Liver (tissue), 9 donors: ENCODE results near the gene SH3PXD2A. TPM values are rescaled to one million over a fixed set of nuclear protein-coding genes. Genes with fewer than 3 reads are reported as not detected.

Experiments used
- DNase-seq: peaks from one replicate; pipeline ENCODE4 v3.0.0-alpha.2; 2017; ENCODE audit warnings: low spot score
- H3K27ac ChIP-seq, 2 donors: one replicate each; pipeline ENCODE4 v1.7.0; 2013; ENCODE audit warnings: inconsistent platforms in 2 of 2, low read length in 2 of 2, control low read depth in 1 of 2, low read depth in 1 of 2, mild to moderate bottlenecking in 1 of 2
- H3K27me3 ChIP-seq, 4 donors: one replicate each; pipeline versions ENCODE4 v1.6.1 to v1.7.0; 2013; ENCODE audit warnings: low read length in 3 of 4, inconsistent platforms in 1 of 4, mild to moderate bottlenecking in 1 of 4, moderate library complexity in 1 of 4; ENCODE audit not compliant: control insufficient read depth in 4 of 4, insufficient read depth in 4 of 4
- H3K36me3 ChIP-seq, 4 donors: one replicate each; pipeline versions ENCODE4 v1.6.1 to v1.7.0; 2013; ENCODE audit warnings: low read length in 3 of 4, mild to moderate bottlenecking in 3 of 4, low read depth in 1 of 4, moderate library complexity in 1 of 4; ENCODE audit not compliant: control insufficient read depth in 4 of 4, insufficient read depth in 3 of 4
- H3K4me1 ChIP-seq, 4 donors: one replicate each; pipeline versions ENCODE4 v1.6.1 to v1.7.0; 2013; ENCODE audit warnings: low read length in 3 of 4, mild to moderate bottlenecking in 3 of 4, moderate library complexity in 1 of 4; ENCODE audit not compliant: control insufficient read depth in 4 of 4, insufficient read depth in 4 of 4
- H3K4me3 ChIP-seq, 3 donors: one replicate each; pipeline versions ENCODE4 v1.6.1 to v1.7.0; 2013; ENCODE audit warnings: low read length in 3 of 3, control low read depth in 1 of 3, low read depth in 1 of 3, mild to moderate bottlenecking in 1 of 3
- H3K9ac ChIP-seq, 2 donors: one replicate each; pipeline ENCODE4 v1.7.0; 2013; ENCODE audit warnings: low read length in 2 of 2, mild to moderate bottlenecking in 2 of 2, moderate library complexity in 2 of 2, control low read depth in 1 of 2, low read depth in 1 of 2
- H3K9me3 ChIP-seq, 4 donors: one replicate each; pipeline versions ENCODE4 v1.6.1 to v1.7.0; 2013; ENCODE audit warnings: low read length in 3 of 4; ENCODE audit not compliant: control insufficient read depth in 4 of 4
- EGR1 ChIP-seq, 2 donors: IDR thresholded peaks; 2 replicates each; pipeline ENCODE4 v1.6.1; 2016 to 2018; ENCODE audit warnings: antibody characterized with exemption in 2 of 2, low read depth in 2 of 2
- FOXA2 ChIP-seq: IDR thresholded peaks from 2 replicates; pipeline ENCODE4 v1.6.1; 2016; ENCODE audit warnings: antibody characterized with exemption
- HNF4G ChIP-seq: IDR thresholded peaks from 2 replicates; pipeline ENCODE4 v1.6.1; 2016; ENCODE audit warnings: antibody characterized with exemption
- JUND ChIP-seq, 2 donors: IDR thresholded peaks; 2 replicates each; pipeline ENCODE4 v1.6.1; 2016; ENCODE audit warnings: antibody characterized with exemption in 2 of 2
- MAX ChIP-seq: IDR thresholded peaks from 2 replicates; pipeline ENCODE4 v1.6.1; 2016; ENCODE audit warnings: antibody characterized with exemption
- NR2F2 ChIP-seq: IDR thresholded peaks from 2 replicates; pipeline ENCODE4 v1.6.1; 2016; ENCODE audit warnings: antibody characterized with exemption
- REST ChIP-seq: IDR thresholded peaks from 2 replicates; pipeline ENCODE4 v1.6.1; 2016; ENCODE audit warnings: antibody characterized with exemption, mild to moderate bottlenecking
- RXRA ChIP-seq, 2 donors: IDR thresholded peaks; 2 replicates each; pipeline ENCODE4 v1.6.1; 2017 to 2018; ENCODE audit warnings: antibody characterized with exemption in 2 of 2, mild to moderate bottlenecking in 1 of 2
- SP1 ChIP-seq: IDR thresholded peaks from 2 replicates; pipeline ENCODE4 v1.6.1; 2018; ENCODE audit warnings: antibody characterized with exemption, mild to moderate bottlenecking
- TAF1 ChIP-seq: conservative IDR thresholded peaks from 2 replicates; pipeline ENCODE4 v1.6.1; 2016; ENCODE audit warnings: antibody characterized with exemption, mild to moderate bottlenecking
- WGBS: extraction: QIAGEN DNeasy Blood & Tissue Kit; methylation state at CpG from one replicate; pipeline ENCODE4 v1.1.7; 2013; 5-methylcytosine and 5-hydroxymethylcytosine counted together
- polyA plus RNA-seq, 2 donors: library from polyadenylated mRNA; stranded (reverse) in 1 of 2; unstranded in 1 of 2; fragments of 200-250 nt in 1 of 2; fragments of >200 nt in 1 of 2; fragmentation: Nextera tagmentation in 1 of 2; extraction: Ambion mirVana in 1 of 2; gene quantifications; one replicate each; pipeline versions ENCODE4 v1.2.1 to v1.2.3, GENCODE V29; 2013 to 2015
- total RNA-seq, 2 donors: library from RNA; depleted of rRNA; stranded (reverse); fragments of >200 nt; gene quantifications; one replicate each; pipeline ENCODE4 v1.2.3, GENCODE V29; 2014
- TF ChIP-seq, protein P1 (sequence below): IDR thresholded peaks from 2 replicates; pipeline ENCODE4 v1.6.1; 2016; ENCODE audit warnings: antibody characterized with exemption
- TF ChIP-seq, protein P2 (sequence below): IDR thresholded peaks from 2 replicates; pipeline ENCODE4 v1.6.1; 2016; ENCODE audit warnings: antibody characterized with exemption
- donor health status: healthy.
- donor health status: healthy.
- donor health status: healthy.
- donor health status: healthy.
- donor health status: healthy.

Gene SH3PXD2A
- total and polyA plus RNA-seq, 4 donors: 0.82 to 5.5 (median 3.9) TPM

DNA sequence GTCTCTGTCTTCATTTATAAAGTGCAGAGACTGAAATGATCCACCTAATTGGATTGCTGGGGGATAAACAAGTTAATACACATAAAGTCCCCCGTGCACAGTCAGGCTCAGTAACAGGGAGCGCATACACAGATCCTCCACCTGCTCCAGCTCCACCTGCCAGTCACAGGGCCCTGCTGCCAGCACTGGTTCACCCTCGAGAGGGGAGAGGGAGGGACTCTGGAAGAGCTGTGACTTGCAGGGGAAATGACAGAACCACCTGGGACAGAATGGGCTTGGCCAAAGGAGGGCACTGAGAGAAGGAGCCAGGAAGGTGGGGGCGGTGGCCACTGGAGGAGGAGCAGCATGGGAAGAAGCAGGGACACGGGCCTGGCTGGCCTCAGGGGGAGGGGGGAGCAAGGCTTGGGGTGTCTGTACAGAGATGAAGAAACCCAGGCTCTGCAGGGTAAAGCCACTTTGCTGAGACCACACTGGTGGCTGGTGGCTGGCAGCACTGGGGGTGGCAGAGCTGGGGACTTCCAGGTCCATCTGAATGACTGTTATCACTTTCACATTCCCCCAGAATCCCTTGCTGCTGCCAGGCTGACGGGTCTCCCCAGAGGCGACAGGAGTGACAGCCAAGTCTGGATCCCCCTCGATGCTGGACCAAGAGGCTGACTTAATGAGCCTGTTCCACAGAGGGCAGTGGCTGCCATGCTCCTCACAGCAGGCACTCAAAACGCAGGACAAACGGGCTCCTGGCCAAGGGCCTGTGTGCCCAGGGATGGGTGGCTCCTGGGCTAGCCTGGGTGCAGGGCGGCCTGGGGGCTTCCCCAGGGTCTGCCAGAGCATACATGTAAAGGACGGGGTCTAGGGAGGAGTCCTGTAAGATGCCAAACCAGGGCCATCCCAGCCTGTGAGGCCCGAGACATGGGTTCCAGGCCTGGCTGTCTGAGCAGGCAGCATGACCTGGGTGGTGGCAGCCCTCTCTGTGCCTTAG is 151.1 kb downstream of the SH3PXD2A start:
- Histone ChIP-seq H3K27me3 (no peaks in the 10 kb centered on the region), H3K4me1 (no peaks in the 10 kb centered on the region), H3K36me3 (no peaks in the 10 kb centered on the region), H3K4me3 (no peak overlapping the region), H3K9ac (no peak overlapping the region), H3K27ac (no peak overlapping the region), H3K9me3 (no peaks in the 10 kb centered on the region)
- DNase-seq: no peak
- 89% methylated on average over 13 of the region's 13 CpGs for WGBS
- no peak for TF ChIP-seq RXRA (IDR thresholded peaks at IDR 0.05)

DNA sequence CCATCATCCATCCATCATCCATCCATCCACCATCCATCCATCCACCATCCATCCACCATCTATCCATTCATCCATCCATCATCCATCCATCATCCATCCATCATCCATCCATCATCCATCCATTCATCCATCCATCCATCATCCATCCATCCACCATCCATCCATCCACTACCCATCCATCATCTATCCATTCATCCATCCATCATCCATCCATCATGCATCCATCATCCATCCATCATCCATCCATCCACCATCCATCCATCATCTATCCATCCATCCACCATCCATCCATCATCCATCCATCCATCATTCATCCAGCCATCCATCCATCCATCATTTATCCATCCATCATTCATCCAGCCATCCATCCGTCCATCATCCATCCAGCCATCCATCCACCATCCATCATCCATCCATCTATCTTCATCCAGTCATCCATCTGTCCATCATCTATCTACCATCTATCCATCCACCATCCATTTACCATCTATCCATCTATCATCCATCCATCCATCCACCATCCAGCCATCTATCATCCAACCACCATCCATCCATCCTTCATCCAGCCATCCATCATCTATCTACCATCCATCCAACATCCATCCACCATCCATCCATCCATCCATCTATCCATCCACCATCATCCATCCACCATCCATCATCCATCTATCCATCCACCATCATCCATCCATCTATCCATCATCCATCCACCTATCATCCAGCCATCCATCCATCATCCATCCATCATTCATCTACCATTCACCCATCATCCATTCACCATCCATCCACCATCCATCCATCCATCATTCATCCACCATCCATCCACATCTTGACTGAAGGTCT is 153.8 kb downstream of the SH3PXD2A start:
- no peaks in the 10 kb centered on the region for H3K36me3 ChIP-seq
- no peak overlapping the region for H3K27ac ChIP-seq
- H3K9me3 ChIP-seq: no peaks in the 10 kb centered on the region
- no peak overlapping the region for H3K9ac ChIP-seq
- no peaks in the 10 kb centered on the region for H3K27me3 ChIP-seq
- H3K4me1 ChIP-seq: no peaks in the 10 kb centered on the region
- no peak for TF ChIP-seq FOXA2
- no peak for TF ChIP-seq JUND (IDR thresholded peaks at IDR 0.05)
- no peak for TF ChIP-seq TAF1
- TF ChIP-seq SP1: no peak
- 89% methylated on average over 1 of the region's 1 CpG for WGBS
- no peak for DNase-seq
- no peak overlapping the region for H3K4me3 ChIP-seq

- no peak overlapping the region for H3K27ac ChIP-seq
- no peak overlapping the region for H3K4me3 ChIP-seq
- no peaks in the 10 kb centered on the region for H3K36me3 ChIP-seq
- no peaks in the 10 kb centered on the region for H3K27me3 ChIP-seq
- no peak overlapping the region for H3K9ac ChIP-seq
- H3K9me3 ChIP-seq: no peaks in the 10 kb centered on the region
- no peak for TF ChIP-seq TAF1
- TF ChIP-seq, protein P1, sequence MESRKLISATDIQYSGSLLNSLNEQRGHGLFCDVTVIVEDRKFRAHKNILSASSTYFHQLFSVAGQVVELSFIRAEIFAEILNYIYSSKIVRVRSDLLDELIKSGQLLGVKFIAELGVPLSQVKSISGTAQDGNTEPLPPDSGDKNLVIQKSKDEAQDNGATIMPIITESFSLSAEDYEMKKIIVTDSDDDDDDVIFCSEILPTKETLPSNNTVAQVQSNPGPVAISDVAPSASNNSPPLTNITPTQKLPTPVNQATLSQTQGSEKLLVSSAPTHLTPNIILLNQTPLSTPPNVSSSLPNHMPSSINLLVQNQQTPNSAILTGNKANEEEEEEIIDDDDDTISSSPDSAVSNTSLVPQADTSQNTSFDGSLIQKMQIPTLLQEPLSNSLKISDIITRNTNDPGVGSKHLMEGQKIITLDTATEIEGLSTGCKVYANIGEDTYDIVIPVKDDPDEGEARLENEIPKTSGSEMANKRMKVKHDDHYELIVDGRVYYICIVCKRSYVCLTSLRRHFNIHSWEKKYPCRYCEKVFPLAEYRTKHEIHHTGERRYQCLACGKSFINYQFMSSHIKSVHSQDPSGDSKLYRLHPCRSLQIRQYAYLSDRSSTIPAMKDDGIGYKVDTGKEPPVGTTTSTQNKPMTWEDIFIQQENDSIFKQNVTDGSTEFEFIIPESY: no peak
- TF ChIP-seq EGR1 (IDR thresholded peaks at IDR 0.05; ENCODE audit: low read depth in 2 of 2): no peak
- no peak for TF ChIP-seq MAX
- TF ChIP-seq, protein P2, sequence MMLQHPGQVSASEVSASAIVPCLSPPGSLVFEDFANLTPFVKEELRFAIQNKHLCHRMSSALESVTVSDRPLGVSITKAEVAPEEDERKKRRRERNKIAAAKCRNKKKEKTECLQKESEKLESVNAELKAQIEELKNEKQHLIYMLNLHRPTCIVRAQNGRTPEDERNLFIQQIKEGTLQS: no peak
- TF ChIP-seq HNF4G: no peak
- no peak for TF ChIP-seq FOXA2
- no peak for TF ChIP-seq NR2F2
- no peak for TF ChIP-seq JUND (IDR thresholded peaks at IDR 0.05)
- no peak for TF ChIP-seq REST
- DNase-seq: no peak
- H3K4me1 ChIP-seq: no peaks in the 10 kb centered on the region
Observed at GRCh38 chr10:103700436-103700715, 155.0 kb downstream of the SH3PXD2A start.
